Astrocyte (in vitro differentiated cells and primary cell): ENCODE data around the gene CYP4F12. TPM values are rescaled to one million over a fixed set of nuclear protein-coding genes. Genes with fewer than 3 reads are reported as not detected.

Experiments used
- DNase-seq: peaks from one replicate; pipeline ENCODE4 v3.0.0-alpha.2; 2010; ENCODE audit warnings: low read depth
- FAIRE-seq: peaks from 2 replicates; lab custom pipeline; 2011; peaks lifted over from hg19 to GRCh38; lab: Jason Lieb, UNC
- H2AFZ ChIP-seq: 2 replicates; pipeline ENCODE4 v1.6.0; 2012; ENCODE audit warnings: low read depth, low read length, inconsistent platforms
- H3K27ac ChIP-seq: 2 replicates; pipeline ENCODE4 v1.5.1; 2011; ENCODE audit warnings: low read depth, low read length, inconsistent platforms
- H3K27me3 ChIP-seq: 2 replicates; pipeline ENCODE4 v1.6.0; 2011; ENCODE audit warnings: low read length, inconsistent platforms; ENCODE audit not compliant: insufficient read depth
- H3K36me3 ChIP-seq: 2 replicates; pipeline ENCODE4 v1.5.1; 2011; ENCODE audit warnings: low read length, inconsistent platforms; ENCODE audit not compliant: insufficient read depth
- H3K4me1 ChIP-seq: 2 replicates; pipeline ENCODE4 v1.5.1; 2011; ENCODE audit warnings: low read length, inconsistent platforms; ENCODE audit not compliant: insufficient read depth
- H3K4me2 ChIP-seq: 2 replicates; pipeline ENCODE4 v1.6.0; 2012; ENCODE audit warnings: low read length, inconsistent platforms
- H3K4me3 ChIP-seq: 2 replicates; pipeline ENCODE4 v1.5.1; 2011; ENCODE audit warnings: low read depth, mild to moderate bottlenecking, low read length, inconsistent platforms; ENCODE audit not compliant: insufficient read depth
- H3K79me2 ChIP-seq: 2 replicates; pipeline ENCODE4 v1.6.0; 2012; ENCODE audit warnings: mild to moderate bottlenecking, low read length, inconsistent platforms; ENCODE audit not compliant: insufficient read depth
- H3K9ac ChIP-seq: 2 replicates; pipeline ENCODE4 v1.6.0; 2012; ENCODE audit warnings: mild to moderate bottlenecking, low read length, inconsistent platforms
- H3K9me3 ChIP-seq: 2 replicates; pipeline ENCODE4 v1.5.1; 2012; ENCODE audit warnings: low read depth, mild to moderate bottlenecking, low read length, inconsistent platforms; ENCODE audit not compliant: insufficient read depth
- H4K20me1 ChIP-seq: 2 replicates; pipeline ENCODE4 v1.6.0; 2012; ENCODE audit warnings: low read length, inconsistent platforms; ENCODE audit not compliant: insufficient read depth
- H3K27ac Mint-ChIP-seq: one replicate; pipeline ENCODE4 v1.8.0; 2021; ENCODE audit warnings: mild to moderate bottlenecking, mixed read lengths; ENCODE audit not compliant: unreplicated experiment
- H3K27me3 Mint-ChIP-seq: one replicate; pipeline ENCODE4 v1.8.0; 2021; ENCODE audit warnings: low read depth, mixed read lengths; ENCODE audit not compliant: unreplicated experiment
- H3K36me3 Mint-ChIP-seq: one replicate; pipeline ENCODE4 v1.8.0; 2021; ENCODE audit warnings: low read depth, mixed read lengths; ENCODE audit not compliant: unreplicated experiment
- H3K4me1 Mint-ChIP-seq: one replicate; pipeline ENCODE4 v1.8.0; 2021; ENCODE audit warnings: low read depth, mixed read lengths; ENCODE audit not compliant: unreplicated experiment
- H3K4me3 Mint-ChIP-seq: one replicate; pipeline ENCODE4 v1.8.0; 2021; ENCODE audit warnings: mild to moderate bottlenecking, moderate library complexity, mixed read lengths; ENCODE audit not compliant: unreplicated experiment
- H3K9me3 Mint-ChIP-seq: one replicate; pipeline ENCODE4 v1.8.0; 2021; ENCODE audit warnings: mild to moderate bottlenecking, mixed read lengths; ENCODE audit not compliant: unreplicated experiment
- CTCF ChIP-seq: IDR thresholded peaks from 2 replicates; pipeline ENCODE4 v1.5.1; 2011; ENCODE audit warnings: low read depth, mild to moderate bottlenecking, inconsistent platforms, low read length, moderate library complexity; ENCODE audit not compliant: insufficient read depth
- EZH2 ChIP-seq: IDR thresholded peaks from 2 replicates; pipeline ENCODE4 v1.6.1; 2012; ENCODE audit warnings: mild to moderate bottlenecking, low read length, inconsistent platforms; ENCODE audit not compliant: insufficient read depth
- total RNA-seq: library from RNA; stranded (reverse); gene quantifications from 2 replicates; pipeline ENCODE4 v1.2.1, GENCODE V29; 2021

Gene CYP4F12
- total RNA-seq, 1 donor from 2014 or later, result not detected

DNA sequence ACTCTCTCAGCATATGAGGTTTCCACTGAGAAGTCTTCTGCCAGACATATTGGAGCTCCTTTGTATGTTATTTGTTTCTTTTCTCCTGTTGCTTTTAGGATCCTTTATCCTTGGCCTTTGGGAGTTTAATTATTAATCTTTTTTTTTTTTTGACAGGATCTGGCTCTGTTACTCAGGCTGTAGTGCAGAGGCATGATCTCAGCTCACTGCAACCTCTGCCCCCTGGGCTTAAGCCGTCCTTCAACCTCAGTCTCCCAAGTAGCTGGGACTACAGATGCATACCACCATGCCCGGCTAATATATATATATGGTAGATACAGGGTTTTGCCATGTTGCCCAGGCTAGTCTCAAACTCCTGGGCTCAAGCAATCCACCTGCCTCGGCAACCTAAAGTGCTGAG, 38.8 kb upstream of the CYP4F12 start:
- Mint-ChIP-seq H3K9me3 (peaks cover 8% of the 10 kb centered on the region), H3K27me3 (no peaks in the 10 kb centered on the region), H3K27ac (no peak overlapping the region), H3K36me3 (no peaks in the 10 kb centered on the region), H3K4me1 (no peaks in the 10 kb centered on the region), H3K4me3 (no peak overlapping the region)
- Histone ChIP-seq H3K27ac (no peak overlapping the region), H3K9me3 (no peaks in the 10 kb centered on the region), H3K4me2 (no peak overlapping the region), H4K20me1 (no peaks in the 10 kb centered on the region), H3K36me3 (no peaks in the 10 kb centered on the region), H3K27me3 (no peaks in the 10 kb centered on the region), H3K4me3 (no peak overlapping the region), H3K4me1 (no peaks in the 10 kb centered on the region), H2AFZ (no peak overlapping the region), H3K9ac (no peak overlapping the region), H3K79me2 (no peaks in the 10 kb centered on the region)
- TF ChIP-seq CTCF, result no peak
- no peak for TF ChIP-seq EZH2
- FAIRE-seq (no peak), DNase-seq (no peak)

DNA sequence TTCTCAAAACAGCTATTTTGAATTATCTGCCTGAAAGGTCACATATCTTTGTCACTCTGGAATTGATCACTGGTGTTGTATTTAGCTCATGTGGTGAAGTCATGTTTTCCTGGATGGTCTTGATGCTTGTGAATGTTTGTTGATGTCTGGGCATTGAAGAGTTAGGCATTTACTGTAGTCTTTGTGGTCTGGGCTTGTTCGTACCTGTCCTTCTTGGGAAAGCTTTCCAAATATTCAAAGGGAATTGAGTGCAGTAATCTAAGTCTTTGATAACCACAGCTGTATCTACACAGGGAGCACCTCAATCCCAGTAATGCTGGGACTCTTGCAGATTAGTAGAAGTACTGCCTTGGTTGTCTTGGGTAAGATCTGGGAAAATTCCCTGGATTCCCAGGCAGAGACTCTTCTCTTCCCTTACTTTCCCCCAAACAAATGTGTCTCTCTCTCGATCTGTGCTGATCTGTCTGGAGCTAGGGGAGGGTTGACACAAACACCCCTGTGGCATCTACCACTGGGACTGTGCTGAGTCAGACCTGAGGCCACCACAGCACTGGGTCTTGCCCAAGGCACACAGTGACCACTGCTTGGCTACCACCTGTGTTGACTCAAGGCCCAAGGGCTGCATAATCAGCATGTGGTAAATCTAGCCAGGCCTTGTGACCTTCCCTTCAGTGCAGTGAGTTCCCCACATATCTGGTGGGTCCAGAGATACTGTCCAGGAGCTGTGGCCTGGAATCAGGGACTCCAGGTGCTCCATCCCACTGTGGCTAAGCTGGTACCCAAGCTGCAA, 37.7 kb upstream of the CYP4F12 start:
- no peak overlapping the region for H3K4me3 ChIP-seq
- no peaks in the 10 kb centered on the region for H3K27me3 Mint-ChIP-seq
- H3K36me3 ChIP-seq, result no peaks in the 10 kb centered on the region
- FAIRE-seq (no peak), DNase-seq (no peak)
- H3K9me3 ChIP-seq, result no peaks in the 10 kb centered on the region
- no peak overlapping the region for H2AFZ ChIP-seq
- H3K9me3 Mint-ChIP-seq, result peaks cover 11% of the 10 kb centered on the region
- H3K4me2 ChIP-seq, result no peak overlapping the region
- H3K36me3 Mint-ChIP-seq, result no peaks in the 10 kb centered on the region
- no peaks in the 10 kb centered on the region for H3K27me3 ChIP-seq
- H3K4me3 Mint-ChIP-seq, result no peak overlapping the region
- H3K9ac ChIP-seq, result no peak overlapping the region
- H4K20me1 ChIP-seq, result no peaks in the 10 kb centered on the region
- no peaks in the 10 kb centered on the region for H3K79me2 ChIP-seq
- no peak overlapping the region for H3K27ac ChIP-seq
- H3K27ac Mint-ChIP-seq, result no peak overlapping the region
- no peak for TF ChIP-seq EZH2
- TF ChIP-seq CTCF, result no peak
- no peaks in the 10 kb centered on the region for H3K4me1 ChIP-seq
- no peaks in the 10 kb centered on the region for H3K4me1 Mint-ChIP-seq

DNA sequence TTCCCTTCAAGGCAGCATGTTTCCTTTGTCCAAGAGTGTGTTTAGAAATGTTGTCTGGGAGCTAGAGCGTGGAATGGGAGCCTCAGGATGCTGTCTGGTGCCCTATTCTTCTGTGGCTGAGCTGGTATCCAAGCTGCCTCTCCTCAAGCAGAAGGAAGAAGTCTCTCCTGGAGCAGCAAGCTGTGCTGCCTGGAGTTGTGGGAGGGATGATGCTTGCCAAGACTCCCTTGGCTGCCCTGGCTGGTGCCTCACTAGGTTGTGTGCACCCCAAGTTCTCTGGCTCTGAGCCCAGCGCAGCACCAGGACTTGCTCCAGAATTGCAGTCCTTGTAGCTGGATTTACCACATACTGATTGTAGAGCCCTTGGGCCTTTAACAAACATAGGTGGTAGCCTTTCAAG, 36.9 kb upstream of the CYP4F12 start:
- DNase-seq (no peak), FAIRE-seq (no peak)
- Mint-ChIP-seq H3K4me3 (no peak overlapping the region), H3K27ac (no peak overlapping the region), H3K27me3 (no peaks in the 10 kb centered on the region), H3K9me3 (peaks cover 13% of the 10 kb centered on the region), H3K36me3 (no peaks in the 10 kb centered on the region), H3K4me1 (no peaks in the 10 kb centered on the region)
- no peak overlapping the region for H3K9ac ChIP-seq
- no peaks in the 10 kb centered on the region for H3K79me2 ChIP-seq
- H3K4me2 ChIP-seq, result no peak overlapping the region
- H3K4me1 ChIP-seq, result no peaks in the 10 kb centered on the region
- no peaks in the 10 kb centered on the region for H3K36me3 ChIP-seq
- H3K4me3 ChIP-seq, result no peak overlapping the region
- H4K20me1 ChIP-seq, result no peaks in the 10 kb centered on the region
- peaks cover under 1% of the 10 kb centered on the region for H3K9me3 ChIP-seq
- no peaks in the 10 kb centered on the region for H3K27me3 ChIP-seq
- no peak overlapping the region for H2AFZ ChIP-seq
- no peak for TF ChIP-seq EZH2
- no peak for TF ChIP-seq CTCF
- no peak overlapping the region for H3K27ac ChIP-seq
